ENCODE measurements around the gene GPR61. TPM values are rescaled to one million over a fixed set of nuclear protein-coding genes. Genes with fewer than 3 reads are reported as not detected.

GPR61 gene
- total RNA-seq, 1 experiment from 2014 or later: 0.48 TPM

DNA sequence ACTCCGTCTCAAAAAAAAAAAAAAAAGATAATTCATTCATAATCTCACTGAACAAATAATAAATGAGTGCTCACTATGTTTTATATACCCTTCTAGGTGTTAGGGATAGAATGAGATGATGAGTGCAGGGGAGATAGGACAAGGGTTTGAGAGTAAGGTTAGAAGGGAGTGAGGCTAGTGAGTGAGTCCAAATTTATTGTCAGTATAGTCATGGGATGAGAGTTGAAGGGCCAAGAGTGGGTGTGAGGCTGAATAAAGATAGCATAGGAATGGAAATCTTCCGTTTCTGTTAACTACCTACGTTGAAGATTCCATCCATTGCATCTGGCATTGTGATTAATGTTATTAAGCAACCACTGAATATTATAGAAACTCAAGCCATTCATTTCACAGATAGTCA is 25.6 kb downstream of the GPR61 start:
- TF ChIP-seq, protein P1, sequence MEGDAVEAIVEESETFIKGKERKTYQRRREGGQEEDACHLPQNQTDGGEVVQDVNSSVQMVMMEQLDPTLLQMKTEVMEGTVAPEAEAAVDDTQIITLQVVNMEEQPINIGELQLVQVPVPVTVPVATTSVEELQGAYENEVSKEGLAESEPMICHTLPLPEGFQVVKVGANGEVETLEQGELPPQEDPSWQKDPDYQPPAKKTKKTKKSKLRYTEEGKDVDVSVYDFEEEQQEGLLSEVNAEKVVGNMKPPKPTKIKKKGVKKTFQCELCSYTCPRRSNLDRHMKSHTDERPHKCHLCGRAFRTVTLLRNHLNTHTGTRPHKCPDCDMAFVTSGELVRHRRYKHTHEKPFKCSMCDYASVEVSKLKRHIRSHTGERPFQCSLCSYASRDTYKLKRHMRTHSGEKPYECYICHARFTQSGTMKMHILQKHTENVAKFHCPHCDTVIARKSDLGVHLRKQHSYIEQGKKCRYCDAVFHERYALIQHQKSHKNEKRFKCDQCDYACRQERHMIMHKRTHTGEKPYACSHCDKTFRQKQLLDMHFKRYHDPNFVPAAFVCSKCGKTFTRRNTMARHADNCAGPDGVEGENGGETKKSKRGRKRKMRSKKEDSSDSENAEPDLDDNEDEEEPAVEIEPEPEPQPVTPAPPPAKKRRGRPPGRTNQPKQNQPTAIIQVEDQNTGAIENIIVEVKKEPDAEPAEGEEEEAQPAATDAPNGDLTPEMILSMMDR (conservative IDR thresholded peaks at IDR 0.05): no peak
- Histone ChIP-seq H3K4ac (ENCODE audit: low read depth, low read length) (no peak overlapping the region; the same call in 1 of the 2 replicates), H4K91ac (ENCODE audit: insufficient read length, low read depth, low read length) (no peak overlapping the region), H3K4me2 (ENCODE audit: insufficient read depth, insufficient read length, low read length) (no peak overlapping the region), H2BK15ac (ENCODE audit: low read depth, low read length) (no peak overlapping the region), H4K8ac (replicated peaks; ENCODE audit: insufficient read length, low read depth, low read length) (no peak overlapping the region), H2AFZ (ENCODE audit: low read length) (no peak overlapping the region), H3K14ac (ENCODE audit: insufficient read depth, low read length) (no peak overlapping the region), H3K23ac (ENCODE audit: insufficient read length, low read depth, low read length) (no peak overlapping the region), H3K4me1 (ENCODE audit: insufficient read depth, low read length) (peaks cover 4% of the 10 kb centered on the region; the same call in 1 of the 2 replicates), H3K9me3 (ENCODE audit: control insufficient read depth, low read depth, low read length) (no peaks in the 10 kb centered on the region), H3K23me2 (ENCODE audit: insufficient read length, low read depth, low read length, poor library complexity, severe bottlenecking) (no peaks in the 10 kb centered on the region), H3K18ac (ENCODE audit: insufficient read length, low read depth, low read length) (no peak overlapping the region), H3K79me2 (ENCODE audit: insufficient read depth, low read length) (peaks cover 18% of the 10 kb centered on the region; the same call in 1 of the 2 replicates), H2BK120ac (ENCODE audit: low read depth, low read length, poor library complexity, severe bottlenecking) (peak overlapping the region; percentile 95), H2BK20ac (ENCODE audit: low read depth, low read length, poor library complexity, severe bottlenecking) (no peak overlapping the region), H3K56ac (ENCODE audit: insufficient read length, low read depth, low read length) (no peak overlapping the region), H3K79me1 (ENCODE audit: insufficient read depth, low read depth, low read length, poor library complexity, severe bottlenecking) (peaks cover 3% of the 10 kb centered on the region), H3K27me3 (ENCODE audit: insufficient read depth, low read length) (no peaks in the 10 kb centered on the region), H3K27ac (ENCODE audit: insufficient read length, low read depth, low read length) (peak overlapping the region; percentile 95), H3K9ac (ENCODE audit: extremely low read depth, insufficient read length, low read length) (no peak overlapping the region), H4K5ac (ENCODE audit: insufficient read length, low read depth, low read length) (no peak overlapping the region), H2BK5ac (ENCODE audit: insufficient read length, low read length) (no peak overlapping the region), H2BK12ac (ENCODE audit: insufficient read length, low read depth, low read length) (peak overlapping the region; percentile 96), H4K20me1 (ENCODE audit: control insufficient read depth, insufficient read depth, insufficient read length) (no peaks in the 10 kb centered on the region), H3T11ph (ENCODE audit: low read length) (peak overlapping the region; percentile 8), H2AK5ac (ENCODE audit: insufficient read length, low read length) (peak overlapping the region; percentile 41)
- no peaks in the 10 kb centered on the region for H3K9me3 Mint-ChIP-seq
- no peak overlapping the region for H3K4me3 Mint-ChIP-seq
- no peaks in the 10 kb centered on the region for H3K27me3 Mint-ChIP-seq (ENCODE audit: low read depth)
- no peak for DNase-seq
- H3K27ac Mint-ChIP-seq: peak overlapping the region; percentile 16 to 65 (median 45); a peak in 5 of 7 replicates
- no CpG with 5 or more reads among the region's 3 CpGs for WGBS (ENCODE audit: extremely low coverage, insufficient read length, low lambda C conversion rate)
- peaks cover 38 to 40% of the 10 kb centered on the region in 2 experiments for H3K4me1 Mint-ChIP-seq
- peaks cover 0 to 2% (median 0%) of the 10 kb centered on the region in 3 experiments; a peak in 1 of 7 replicates for H3K36me3 Mint-ChIP-seq (ENCODE audit: insufficient read depth in 1 of 3, low read depth in 3 of 3)
